ENCODE data around the gene KLHDC8A.

GRCh38 chr1:205395616-205396015, 38.9 kb upstream of the KLHDC8A start:
- TF ChIP-seq POLR2A (IDR thresholded peaks at IDR 0.05; ENCODE audit: low read depth, low read length) = no peak
- TF ChIP-seq POLR2AphosphoS5 (IDR thresholded peaks at IDR 0.05; ENCODE audit: insufficient read depth, low read depth, low read length) = no peak
